ENCODE results near the gene SLFN5. TPM values are rescaled to one million over a fixed set of nuclear protein-coding genes. Genes with fewer than 3 reads are reported as not detected.
"Not testable (repeated sequence)": the region's sequence is repeated elsewhere in the genome, so short reads cannot be mapped to it uniquely, and the experiment has no call there.

SLFN5 gene
- total RNA-seq, 1 experiment from 2014 or later = 35.1 TPM

- DNase-seq (ENCODE audit: low spot score) = peak; percentile 80
These were observed 591 bp upstream of the SLFN5 start for GRCh38 chr17:35242158-35242804.

DNA sequence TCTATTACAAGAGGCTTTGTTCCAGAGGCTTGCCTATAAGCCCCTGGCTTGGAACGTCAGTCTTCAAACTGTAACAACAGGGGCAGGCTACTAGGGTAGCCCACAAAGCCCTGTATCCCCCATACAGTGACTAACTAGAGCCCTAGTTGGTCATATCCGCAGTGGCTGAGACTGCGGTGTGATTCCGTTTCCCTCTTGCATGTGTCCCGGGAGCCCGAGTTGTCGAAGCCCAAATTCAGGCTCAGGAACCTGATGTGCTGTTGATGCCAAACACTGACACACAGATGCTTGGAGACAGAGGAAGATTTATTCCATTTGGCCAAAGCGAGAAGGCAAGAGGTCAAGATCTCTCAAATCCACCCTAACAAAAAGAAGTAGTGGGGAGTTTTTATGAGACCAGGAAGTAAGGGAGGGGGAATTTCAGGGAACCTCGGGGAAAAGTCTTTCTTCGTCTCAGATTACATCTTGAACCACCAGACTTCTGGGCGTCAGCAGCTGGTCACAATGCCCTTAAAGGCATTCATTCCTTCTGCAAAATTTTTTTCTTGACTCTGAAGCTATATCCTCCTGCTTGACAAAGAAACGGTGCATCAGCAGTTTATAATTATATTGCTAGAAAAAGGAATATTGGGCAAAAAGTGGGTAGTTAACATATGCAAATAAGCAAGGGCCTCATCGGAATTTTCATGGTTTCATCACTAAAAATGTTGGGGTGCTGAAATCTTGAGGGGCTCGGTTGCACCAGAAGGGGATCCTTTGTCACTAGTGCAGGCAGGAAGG is 879 bp downstream of the SLFN5 start:
- DNase-seq (ENCODE audit: low spot score) = peak; percentile 66

GRCh38 chr17:35244341-35245195 is 1.7 kb downstream of the SLFN5 start:
- peak; percentile 86 for DNase-seq (ENCODE audit: low spot score)

GRCh38 chr17:35245196-35245486 is 2.3 kb downstream of the SLFN5 start:
- DNase-seq (ENCODE audit: low spot score) = peak; percentile 77

- DNase-seq (ENCODE audit: low spot score) = no peak
These were observed 9.8 kb downstream of the SLFN5 start for GRCh38 chr17:35252651-35253050.

GRCh38 chr17:35254107-35254773 is 11.4 kb downstream of the SLFN5 start:
- peak; percentile 93 for DNase-seq (ENCODE audit: low spot score)

- no peak for DNase-seq (ENCODE audit: low spot score)
These were observed 12.4 kb downstream of the SLFN5 start for GRCh38 chr17:35255316-35255715.

DNA sequence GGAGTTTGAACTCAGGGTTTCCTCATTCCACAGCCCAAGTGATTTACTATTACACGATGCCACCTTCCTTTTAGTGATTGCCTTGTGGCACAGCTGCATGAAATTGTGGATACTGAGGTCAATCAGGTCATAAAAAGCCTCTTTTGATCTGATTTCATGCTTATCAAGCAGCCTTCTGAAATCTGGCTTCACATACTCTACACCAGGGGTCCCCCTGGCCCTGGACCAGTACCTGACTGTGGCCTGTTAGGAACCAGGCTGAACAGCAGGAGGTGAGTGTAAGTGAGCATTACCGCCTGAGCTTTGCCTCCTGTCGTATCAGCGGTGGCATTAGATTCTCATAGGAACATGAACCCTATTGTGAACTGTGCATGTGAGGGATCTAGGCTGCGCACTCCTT is 13.8 kb downstream of the SLFN5 start:
- no peak for DNase-seq (ENCODE audit: low spot score)

DNA sequence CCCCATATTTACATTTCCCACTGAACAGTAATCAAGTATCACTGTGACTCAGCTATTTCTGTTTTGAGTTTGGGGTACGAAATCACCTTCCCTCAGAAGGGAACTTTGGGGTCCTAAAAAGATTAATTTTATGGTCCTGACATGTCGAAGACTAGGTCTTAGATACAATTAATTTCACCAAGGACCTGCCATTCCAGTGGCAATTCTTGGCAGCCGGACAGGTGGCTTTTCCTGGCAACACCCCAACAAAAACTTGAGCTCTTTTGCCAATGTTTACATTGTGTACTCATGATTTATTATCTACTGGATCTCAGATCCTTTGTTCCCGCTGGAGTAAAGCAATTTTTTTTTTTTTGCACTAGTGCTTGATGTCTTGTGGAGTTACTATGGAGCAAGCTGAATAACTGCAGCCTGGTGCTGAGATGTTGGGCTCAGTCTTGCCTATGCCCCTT is 14.4 kb downstream of the SLFN5 start:
- peak; percentile 82 for DNase-seq (ENCODE audit: low spot score)

DNA sequence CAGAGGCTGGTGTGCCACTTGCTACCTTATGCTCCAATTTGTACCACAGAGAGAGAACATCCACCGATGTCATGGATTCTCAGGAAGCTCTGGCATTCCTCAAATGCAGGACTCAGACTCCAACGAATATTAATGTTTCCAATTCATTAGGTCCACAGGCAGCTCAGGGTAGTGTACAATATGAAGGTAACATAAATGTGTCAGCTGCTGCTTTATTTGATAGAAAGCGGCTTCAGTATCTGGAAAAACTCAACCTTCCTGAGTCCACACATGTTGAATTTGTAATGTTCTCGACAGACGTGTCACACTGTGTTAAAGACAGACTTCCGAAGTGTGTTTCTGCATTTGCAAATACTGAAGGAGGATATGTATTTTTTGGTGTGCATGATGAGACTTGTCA is 16.1 kb downstream of the SLFN5 start:
- no peak for DNase-seq (ENCODE audit: low spot score)

DNA sequence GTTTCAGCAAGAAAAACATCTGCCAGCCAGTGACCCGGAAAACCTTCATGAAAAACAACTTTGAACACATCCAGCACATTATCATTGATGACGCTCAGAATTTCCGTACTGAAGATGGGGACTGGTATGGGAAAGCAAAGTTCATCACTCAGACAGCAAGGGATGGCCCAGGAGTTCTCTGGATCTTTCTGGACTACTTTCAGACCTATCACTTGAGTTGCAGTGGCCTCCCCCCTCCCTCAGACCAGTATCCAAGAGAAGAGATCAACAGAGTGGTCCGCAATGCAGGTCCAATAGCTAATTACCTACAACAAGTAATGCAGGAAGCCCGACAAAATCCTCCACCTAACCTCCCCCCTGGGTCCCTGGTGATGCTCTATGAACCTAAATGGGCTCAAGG is 22.2 kb downstream of the SLFN5 start:
- no peak for DNase-seq (ENCODE audit: low spot score)

GRCh38 chr17:35265566-35266141 is 22.8 kb downstream of the SLFN5 start:
- DNase-seq (ENCODE audit: low spot score) = no peak

- not testable (repeated sequence) for DNase-seq (ENCODE audit: low spot score)
These were observed 31.5 kb downstream of the SLFN5 start for GRCh38 chr17:35274167-35275066.

DNA sequence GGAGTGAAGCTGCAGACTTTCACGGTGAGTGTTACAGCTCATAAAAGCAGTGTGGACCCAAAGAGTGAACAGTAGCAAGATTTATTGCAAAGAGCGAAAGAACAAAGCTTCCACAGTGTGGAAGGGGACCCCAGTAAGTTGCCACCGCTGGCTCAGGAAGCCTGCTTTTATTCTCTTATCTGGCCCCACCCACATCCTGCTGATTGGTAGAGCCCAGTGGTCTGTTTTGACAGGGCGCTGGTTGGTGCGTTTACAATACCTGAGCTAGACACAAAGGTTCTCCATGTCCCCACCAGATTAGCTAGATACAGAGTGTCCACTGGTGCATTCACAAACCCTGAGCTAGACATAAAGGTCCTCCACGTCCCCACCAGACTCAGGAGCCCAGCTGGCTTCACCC is 35.6 kb downstream of the SLFN5 start:
- not testable (repeated sequence) for DNase-seq (ENCODE audit: low spot score)

DNA sequence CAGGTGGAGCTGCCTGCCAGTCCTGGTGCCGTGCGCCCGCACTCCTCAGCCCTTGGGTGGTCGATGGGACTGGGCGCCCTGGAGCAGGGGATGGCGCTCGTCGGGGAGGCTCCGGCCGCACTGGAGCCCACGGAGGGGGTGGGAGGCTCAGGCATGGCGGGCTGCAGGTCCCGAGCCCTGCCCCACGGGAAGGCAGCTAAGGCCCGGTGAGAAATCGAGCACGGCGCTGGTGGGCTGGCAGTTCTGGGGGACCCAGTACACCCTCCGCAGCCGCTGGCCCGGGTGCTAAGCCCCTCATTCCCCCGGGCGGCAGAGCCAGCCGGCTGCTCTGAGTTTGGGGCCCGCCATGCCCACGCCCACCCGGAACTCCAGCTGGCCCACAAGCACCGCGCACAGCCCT is 36.0 kb downstream of the SLFN5 start:
- DNase-seq (ENCODE audit: low spot score) = not testable (repeated sequence)

DNA sequence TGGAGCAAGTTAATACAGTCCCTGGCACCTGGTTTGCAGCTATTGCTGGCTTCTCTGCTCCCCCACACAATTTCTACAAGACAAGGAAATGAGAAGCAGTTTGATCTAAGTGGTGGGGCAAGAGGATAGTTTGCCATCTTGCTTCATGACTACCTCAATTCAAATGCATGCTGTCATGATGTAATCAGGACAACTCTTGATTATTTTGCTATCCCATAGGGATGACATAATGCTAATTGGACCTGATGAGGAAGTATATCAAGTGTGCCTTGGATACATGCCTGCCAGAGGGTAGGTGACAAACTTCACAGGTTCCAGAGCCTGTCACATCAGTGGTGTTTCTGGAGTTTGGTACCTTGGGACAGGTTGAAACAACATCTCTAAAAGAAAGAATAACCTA is 40.9 kb downstream of the SLFN5 start:
- no peak for DNase-seq (ENCODE audit: low spot score)

- DNase-seq (ENCODE audit: low spot score) = no peak
These were observed 42.1 kb downstream of the SLFN5 start for GRCh38 chr17:35284955-35285354.

DNA sequence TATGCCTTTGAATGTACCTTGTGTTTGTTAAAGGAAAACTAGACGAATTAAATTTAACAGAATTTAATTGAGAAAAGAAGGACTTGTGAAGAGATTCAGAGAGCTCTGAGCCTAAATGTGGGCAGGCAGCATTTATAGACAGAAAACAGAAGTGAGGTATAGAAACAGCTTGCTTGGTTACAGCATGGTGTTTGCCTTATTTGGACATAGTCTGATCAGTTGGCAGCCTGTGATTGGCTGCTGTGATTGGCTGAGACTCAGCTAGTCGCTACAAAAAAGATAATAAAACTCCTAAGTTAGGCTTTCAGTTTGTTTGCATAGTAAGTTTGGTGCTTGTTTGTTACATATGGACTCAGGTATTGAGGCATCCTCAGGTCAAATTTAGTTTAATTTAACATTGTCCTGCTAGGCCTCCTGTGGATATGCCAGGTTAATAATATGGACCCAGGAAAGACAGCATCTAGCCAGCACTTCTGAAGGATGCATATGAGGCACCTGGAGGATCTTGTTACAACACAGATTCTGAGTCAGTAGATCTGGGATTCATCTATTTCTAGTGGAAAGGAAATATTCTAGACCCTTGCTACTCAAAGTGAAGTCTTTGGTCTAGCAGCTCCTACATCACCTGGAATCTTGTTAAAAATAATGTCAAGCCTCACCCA is 43.4 kb downstream of the SLFN5 start:
- no peak for DNase-seq (ENCODE audit: low spot score)

- no peak for DNase-seq (ENCODE audit: low spot score)
These were observed 44.5 kb downstream of the SLFN5 start for GRCh38 chr17:35287286-35287811.

GRCh38 chr17:35289222-35289621 is 46.4 kb downstream of the SLFN5 start:
- no peak for DNase-seq (ENCODE audit: low spot score)
